Esophagus mucosa (tissue), 1 donor: Measurements from ENCODE around the gene ODAD2. TPM values are rescaled to one million over a fixed set of nuclear protein-coding genes. Genes with fewer than 3 reads are reported as not detected.
"Not testable (repeated sequence)": the region's sequence is repeated elsewhere in the genome, so short reads cannot be mapped to it uniquely, and the experiment has no call there.

ENCODE experiments used
- ATAC-seq: fragments of 200-7000 bp; cut with Tn5 transposase; one replicate; pipeline ENCODE4 v1.9.1; 2020
- total RNA-seq: library from RNA; stranded (reverse); gene quantifications from one replicate; pipeline ENCODE4 v1.2.4, GENCODE V29; 2023
- donor health status: DM: yes; HTN: yes; CAD: no.

ODAD2 gene, protein sequence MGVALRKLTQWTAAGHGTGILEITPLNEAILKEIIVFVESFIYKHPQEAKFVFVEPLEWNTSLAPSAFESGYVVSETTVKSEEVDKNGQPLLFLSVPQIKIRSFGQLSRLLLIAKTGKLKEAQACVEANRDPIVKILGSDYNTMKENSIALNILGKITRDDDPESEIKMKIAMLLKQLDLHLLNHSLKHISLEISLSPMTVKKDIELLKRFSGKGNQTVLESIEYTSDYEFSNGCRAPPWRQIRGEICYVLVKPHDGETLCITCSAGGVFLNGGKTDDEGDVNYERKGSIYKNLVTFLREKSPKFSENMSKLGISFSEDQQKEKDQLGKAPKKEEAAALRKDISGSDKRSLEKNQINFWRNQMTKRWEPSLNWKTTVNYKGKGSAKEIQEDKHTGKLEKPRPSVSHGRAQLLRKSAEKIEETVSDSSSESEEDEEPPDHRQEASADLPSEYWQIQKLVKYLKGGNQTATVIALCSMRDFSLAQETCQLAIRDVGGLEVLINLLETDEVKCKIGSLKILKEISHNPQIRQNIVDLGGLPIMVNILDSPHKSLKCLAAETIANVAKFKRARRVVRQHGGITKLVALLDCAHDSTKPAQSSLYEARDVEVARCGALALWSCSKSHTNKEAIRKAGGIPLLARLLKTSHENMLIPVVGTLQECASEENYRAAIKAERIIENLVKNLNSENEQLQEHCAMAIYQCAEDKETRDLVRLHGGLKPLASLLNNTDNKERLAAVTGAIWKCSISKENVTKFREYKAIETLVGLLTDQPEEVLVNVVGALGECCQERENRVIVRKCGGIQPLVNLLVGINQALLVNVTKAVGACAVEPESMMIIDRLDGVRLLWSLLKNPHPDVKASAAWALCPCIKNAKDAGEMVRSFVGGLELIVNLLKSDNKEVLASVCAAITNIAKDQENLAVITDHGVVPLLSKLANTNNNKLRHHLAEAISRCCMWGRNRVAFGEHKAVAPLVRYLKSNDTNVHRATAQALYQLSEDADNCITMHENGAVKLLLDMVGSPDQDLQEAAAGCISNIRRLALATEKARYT
- 0.16 TPM for total RNA-seq

DNA sequence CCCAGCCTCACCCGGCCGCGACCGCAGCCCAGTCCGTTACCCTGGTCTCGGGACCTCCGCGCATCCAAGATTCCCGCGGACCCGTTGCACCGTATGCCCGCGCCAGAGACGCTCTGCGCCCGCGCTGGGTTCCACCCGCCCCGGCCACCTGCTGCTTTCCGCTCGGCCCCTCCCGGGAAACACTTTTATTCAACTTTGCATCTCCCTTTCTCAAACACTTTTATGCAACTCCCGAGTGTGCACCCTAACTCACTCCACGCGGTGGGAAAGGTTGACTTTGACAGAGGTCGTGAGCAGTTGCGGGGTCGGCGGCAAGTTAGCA is at the start of gene ODAD2:
TSS of gene ODAD2 (minus strand) at position 126 of the 322 bp plus-strand sequence. CDS start 3,937 bp downstream, outside the sequence.
- no peak for ATAC-seq

DNA sequence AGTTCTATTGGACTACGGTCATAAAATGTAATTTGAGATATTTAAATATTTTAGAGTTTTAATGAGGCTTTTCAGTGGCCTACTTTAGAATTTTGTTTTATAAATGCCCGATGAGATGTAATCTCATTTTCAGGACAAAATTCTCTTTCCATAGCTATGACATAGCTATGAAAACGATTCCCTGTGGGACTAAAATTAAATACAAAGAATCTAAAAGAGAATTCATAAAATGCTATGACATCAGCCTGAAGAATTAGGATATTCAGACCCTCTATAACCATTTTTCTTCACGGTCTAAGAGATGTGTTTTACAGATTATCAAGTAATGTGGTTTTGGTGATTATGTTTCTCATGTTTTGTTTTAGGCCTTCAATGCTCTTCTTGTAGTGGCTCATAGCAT is 48.2 kb upstream of the ODAD2 start:
- ATAC-seq: no peak

DNA sequence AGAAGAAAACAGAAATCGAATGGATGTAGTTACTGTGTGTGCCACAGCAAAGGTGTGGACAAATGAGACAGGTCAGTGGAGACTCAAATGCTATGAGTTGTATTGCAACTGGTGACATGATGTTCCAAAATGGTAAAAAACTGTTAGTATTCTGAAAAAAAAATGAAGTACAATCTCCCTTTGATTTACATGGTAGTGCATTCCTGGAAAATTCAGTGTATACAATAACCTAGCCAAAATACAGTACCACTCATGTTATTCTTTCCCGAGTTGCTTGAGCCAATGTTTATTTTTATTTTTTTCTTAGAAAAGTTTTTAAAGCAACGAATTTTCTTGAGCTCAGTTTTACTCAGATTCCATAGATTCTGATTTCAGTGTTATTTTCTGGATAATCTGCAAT is 47.7 kb upstream of the ODAD2 start:
- ATAC-seq: no peak

GRCh38 chr10:28043941-28044340 is 45.1 kb upstream of the ODAD2 start:
- no peak for ATAC-seq

GRCh38 chr10:28036587-28036986 is 37.7 kb upstream of the ODAD2 start:
- no peak for ATAC-seq

DNA sequence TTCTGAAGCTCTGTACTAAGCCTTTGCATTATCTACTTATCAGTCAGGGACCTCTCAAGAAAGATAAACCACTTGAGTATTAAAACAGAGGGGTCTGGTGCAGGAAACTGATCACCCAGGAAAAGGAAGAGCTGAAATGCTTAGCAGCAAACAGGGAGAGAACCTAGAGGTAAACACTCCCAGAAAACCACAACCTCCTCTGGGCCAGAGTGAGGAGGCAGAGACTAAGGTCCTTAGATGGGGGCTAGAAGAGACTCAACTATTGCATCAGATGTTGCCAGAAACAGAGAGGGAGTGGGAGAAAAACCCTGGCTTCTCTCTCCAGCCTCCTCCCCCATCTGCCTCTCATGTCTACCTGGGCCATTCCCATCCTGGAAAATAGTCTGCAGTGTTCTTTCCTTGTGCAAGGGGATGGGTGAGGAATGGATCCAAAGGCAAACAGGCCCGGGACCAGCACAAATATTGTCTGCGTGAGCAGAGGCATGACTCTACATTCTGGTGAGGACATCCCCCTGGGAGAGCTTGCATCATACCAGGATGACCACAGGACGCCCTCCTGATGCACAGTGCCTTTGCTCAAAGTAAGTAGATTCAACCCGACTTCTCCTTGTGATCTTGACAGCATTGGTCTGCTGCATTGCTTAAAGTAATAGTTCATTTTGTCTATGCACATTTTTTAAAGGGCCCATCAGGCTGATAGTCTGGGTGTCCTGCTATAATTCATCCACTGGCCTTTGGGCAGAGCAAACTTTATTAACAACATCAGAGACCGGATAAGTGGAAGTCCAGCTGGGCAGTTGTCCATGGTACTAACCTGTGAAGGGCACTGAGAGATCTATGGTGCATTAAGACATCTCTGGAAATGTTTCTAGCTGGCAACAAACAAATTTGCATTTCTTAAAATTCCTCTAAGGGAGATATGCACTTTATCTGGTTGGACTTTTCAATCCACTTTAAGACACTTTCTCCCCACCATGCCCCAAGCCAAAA is 22.4 kb upstream of the ODAD2 start:
- ATAC-seq: no peak

DNA sequence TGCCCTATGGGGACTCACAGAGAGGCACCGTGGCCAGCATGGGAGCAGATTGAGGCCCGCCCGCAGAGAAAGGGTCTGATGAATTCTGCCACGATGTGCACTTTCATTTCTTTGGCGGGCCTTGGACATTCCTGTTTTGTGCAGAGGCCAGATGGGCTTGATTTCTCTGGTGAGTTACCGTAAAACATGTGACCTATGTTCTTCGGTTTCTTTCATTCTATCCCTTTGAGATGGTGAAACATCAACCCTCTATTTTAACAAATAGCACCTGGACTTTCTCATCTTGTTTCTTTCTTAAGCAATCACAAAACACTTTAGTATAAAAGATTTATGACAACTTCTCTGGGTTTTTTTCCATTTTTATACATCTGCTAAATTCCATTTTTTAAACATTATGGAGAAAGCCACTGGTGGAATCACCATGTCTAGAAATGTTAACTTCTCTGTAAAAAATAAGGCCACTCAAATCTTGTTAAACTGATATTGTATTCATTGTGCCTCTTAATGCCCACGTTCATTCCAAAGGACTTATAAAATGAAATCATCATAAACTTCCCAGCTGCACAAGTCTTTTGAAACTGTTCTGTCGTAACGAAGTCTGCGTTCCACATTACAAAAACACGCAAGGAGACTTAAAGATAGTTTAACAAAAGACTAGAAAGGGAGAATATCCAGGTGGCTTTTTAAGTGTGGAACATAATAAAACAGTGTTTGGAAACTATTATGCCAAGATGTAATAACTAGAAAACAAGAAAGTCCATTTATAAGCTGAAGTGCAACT is 21.4 kb upstream of the ODAD2 start:
- ATAC-seq: no peak

DNA sequence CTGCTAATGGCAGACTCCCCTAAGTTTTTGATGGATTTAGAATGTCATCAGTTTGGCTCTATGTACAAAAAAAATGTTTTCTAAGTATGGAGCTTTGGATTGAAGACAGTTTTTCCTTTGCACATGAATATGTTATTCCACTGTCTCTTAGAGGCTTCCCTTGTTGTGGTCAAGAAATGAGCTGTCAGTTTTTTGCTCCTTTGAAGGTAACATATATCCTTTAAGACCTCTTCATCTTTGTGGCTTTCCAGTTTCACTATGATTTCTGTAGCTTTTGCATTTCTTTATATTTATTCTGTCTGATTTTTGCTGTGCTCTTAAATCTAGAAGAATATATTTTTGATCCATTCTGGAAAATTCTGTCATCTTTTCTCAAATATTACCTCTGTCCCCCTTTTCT is 15.8 kb upstream of the ODAD2 start:
- no peak for ATAC-seq

DNA sequence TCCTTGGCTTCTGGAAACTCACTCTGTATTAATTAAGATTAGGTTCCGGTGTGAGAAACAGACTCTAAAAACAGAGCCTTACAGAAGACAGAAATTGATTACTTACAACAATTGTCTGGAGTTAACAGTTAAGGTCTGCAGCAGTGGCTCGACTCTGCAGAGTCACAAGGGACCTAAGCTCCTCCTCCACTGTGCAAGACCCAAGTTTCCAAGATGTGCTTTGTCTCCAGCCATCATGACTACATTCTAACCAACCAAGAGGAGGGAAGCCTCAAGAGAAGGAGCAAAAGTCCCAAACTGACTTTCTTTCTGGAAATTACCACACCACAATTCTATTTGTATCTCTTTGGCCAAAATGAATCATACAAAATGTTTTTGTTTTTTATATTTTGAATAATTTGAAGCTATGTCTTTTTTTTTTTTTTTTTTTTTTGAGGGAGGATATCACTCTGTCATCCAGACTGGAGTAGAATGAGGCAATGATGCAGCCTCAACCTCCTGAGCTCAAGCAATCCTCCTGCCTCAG is 14.2 kb upstream of the ODAD2 start:
- ATAC-seq: no peak

DNA sequence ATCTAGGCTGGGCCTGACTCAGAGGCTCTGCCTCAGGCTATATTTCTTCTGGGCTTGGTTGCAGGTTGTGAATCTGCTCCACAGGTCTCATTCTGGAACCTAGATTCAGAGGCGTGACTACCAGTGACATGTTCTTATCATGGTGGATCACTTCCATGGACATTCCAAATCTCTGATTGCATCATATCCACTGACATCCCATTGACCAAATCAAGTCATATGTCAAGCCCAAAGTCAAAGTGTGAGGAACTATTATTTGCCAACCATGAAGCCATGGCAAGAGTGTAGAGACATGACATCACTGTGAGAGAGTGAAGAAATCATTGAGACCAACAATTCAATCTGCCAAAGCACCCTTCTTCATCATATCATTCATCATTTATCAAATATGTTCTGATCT is 11.9 kb upstream of the ODAD2 start:
- no peak for ATAC-seq

GRCh38 chr10:28008054-28008453 is 9.2 kb upstream of the ODAD2 start:
- no peak for ATAC-seq

GRCh38 chr10:28001353-28001752 is 2.5 kb upstream of the ODAD2 start:
- ATAC-seq: no peak

- peak; percentile 52 for ATAC-seq
Measured at GRCh38 chr10:27998178-27998953, 513 bp downstream of the ODAD2 start.

DNA sequence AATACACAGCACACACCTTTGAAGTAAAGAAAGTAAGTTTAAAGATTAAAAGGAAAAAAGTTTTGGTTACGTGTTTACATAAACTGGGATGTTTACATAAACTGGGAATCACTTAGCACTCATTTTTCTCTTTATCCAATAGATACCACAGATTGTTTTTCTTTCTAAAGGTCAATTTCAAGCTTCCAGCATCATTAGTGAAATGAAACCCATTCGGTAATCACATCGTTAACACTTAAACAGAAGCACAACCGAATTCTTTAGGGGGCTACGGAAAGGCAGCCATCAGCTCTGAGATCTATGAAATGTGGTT is 1.1 kb downstream of the ODAD2 start:
- no peak for ATAC-seq

GRCh38 chr10:27995311-27995710 is 3.6 kb downstream of the ODAD2 start:
- ATAC-seq: no peak

GRCh38 chr10:27989357-27989756 is 9.5 kb downstream of the ODAD2 start:
- not testable (repeated sequence) for ATAC-seq

DNA sequence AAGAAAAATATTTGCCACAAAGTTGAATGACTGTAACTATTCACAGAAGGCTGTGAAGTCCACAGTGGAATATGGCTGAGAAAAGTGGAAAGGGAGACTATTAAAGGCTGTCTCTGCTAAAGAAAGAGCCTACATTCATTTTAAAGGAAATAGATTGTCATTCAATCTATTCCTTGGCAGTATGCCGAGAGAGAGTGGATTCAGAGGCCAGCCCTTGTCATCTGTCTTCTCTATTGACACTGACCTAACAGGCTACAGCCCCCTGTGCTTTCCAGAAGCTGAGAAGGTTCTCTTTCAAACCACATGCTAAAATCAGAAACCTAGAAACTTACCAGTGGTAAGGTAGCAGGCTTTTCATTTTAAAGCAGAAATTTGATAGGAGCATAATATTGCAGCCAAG is 12.1 kb downstream of the ODAD2 start:
- ATAC-seq: no peak

GRCh38 chr10:27982875-27983543 is 15.9 kb downstream of the ODAD2 start:
- ATAC-seq: no peak

DNA sequence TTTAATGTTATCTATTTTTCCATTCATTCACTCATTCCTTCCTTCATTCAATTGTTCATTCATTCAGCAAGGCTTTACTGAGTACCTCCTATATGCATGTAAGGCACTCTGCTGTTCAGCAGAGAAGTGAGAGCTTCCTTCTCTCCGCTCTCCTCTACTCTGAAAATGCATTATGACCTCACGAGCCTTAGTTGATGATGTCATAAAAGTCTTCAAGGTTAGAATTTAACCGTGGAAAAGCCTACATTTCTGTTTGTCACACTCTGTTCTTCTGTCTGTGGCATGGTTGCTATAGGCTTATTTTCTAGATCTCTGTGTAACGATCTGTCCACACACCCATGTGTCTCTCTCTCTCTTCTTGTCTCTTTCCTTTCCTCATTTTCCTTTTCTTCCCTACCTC is 17.1 kb downstream of the ODAD2 start:
- ATAC-seq: no peak

DNA sequence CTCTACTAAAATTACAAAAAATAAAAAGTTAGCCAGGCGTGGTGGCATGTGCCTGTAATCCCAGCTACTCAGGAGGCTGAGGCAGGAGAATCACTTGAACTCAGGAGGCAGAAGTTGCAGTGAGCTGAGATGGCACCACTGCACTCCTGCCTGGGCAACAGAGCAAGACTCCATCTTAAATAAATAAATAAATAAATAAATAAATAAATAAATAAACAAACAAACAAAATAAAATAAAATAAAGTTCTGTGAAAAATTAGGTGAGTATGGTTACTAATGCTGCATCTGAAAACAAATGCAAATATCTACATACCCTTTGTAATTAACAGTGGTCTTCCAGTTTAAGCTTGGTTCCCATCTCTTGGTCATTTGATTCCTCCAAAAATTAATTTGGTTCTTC is 28.1 kb downstream of the ODAD2 start:
- not testable (repeated sequence) for ATAC-seq
